GM19397 (cell line): ENCODE data around the gene KY.

Experiments
- ATAC-seq: cut with Tn5 transposase; IDR thresholded peaks from one replicate; pipeline ENCODE4 v1.9.1; 2021; ENCODE audit warnings: mild to moderate bottlenecking, moderate library complexity; ENCODE audit not compliant: unreplicated experiment

KY gene

DNA sequence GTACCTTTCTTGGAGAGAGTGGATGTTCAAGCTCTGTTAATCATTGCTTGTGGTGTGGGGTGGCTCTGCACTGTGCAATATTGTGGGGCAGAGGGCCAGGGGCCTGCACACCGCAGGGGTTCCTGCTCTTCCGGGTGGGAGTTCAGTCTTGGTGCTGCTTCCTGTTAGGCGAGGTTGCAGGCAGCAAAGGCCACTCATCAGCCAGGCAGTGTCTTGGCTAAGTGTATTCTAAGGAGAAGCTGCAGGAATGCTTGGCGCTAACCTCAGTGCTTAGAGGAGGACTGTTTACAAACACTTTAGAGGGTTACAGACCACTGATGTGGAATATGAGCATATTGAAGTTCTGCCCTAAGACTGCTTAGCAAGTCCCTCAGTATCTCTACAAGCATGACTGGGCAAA, 83.2 kb downstream of the KY start:
- no peak for ATAC-seq

DNA sequence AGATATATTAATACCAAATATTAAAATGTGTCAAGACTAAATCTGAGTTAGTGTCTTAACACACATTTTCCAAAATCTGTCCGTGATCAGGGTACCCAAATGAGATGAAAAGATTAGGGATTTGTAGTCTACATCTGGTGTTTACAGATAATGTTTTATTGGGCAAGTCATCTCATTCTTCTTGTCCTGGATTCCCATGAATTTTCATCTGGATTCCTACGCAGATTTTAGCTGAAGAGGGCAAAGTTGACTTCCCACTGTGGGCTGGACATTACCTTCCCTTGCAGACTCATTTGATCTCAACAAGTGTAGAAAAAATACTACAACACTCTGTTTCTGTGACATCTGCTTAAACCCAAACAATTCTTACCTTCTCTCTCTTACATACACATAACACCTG, 85.8 kb downstream of the KY start:
- ATAC-seq = no peak

DNA sequence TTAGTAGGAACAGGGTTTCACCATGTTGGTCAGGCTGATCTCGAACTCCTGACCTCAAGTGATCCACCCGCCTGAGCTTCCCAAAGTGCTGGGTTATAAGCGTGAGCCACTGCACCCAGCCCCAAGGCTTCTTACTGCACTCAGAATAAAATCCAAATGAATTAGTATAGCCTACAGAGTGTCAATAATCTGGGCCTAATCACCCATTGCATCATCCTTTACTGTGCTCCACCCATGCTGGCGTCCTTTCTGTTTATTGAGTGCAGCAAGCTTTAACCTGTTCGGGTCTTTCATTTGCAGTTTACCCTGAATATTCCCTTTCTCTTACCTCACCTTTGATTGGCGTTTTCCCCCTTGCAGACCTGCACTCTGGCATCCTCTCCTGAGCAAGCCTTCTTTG, 87.2 kb downstream of the KY start:
- no peak for ATAC-seq

DNA sequence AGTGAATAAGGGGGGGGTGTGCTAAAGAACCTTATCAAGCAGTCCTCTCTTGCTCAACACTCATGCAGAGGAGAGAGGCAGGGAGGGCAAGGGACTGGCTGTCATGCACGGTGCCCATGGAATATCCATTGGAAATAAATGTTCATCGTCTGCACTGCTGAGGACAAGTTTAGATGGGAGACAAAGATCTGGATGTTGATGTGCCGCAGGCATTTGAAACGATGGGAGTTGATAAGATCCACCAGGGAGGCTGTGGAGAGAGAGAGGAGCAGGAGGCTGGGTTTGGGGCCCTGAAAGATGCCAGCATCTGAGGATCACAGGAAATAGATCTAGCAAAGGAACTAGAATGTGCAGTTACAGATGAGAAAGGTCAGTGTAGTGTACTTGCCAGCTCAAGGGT, 88.8 kb downstream of the KY start:
- no peak for ATAC-seq

DNA sequence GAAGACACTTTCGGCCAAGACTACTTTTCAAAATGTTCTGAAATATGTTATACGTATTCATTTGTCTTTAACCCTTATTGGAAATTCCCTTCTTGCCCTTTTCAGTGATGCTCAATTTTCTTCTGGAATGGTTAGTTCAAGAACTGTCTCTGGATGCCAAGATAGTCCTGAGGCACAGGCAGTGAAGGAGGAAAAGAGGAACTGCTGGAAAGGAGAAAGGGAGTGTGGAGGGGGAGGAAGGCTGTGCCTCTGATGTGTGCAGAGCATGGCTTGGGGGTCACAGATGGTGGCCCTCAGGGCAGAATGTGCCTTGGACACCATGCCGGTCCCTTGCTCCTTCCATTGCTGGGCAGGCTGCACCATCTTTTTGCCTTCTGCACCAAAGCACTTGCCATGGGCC, 91.2 kb downstream of the KY start:
- no peak for ATAC-seq
